Stimulated activated CD4-positive, alpha-beta T cell treated with anti-CD3 and anti-CD28 coated beads, Interleukin-12 subunit alpha, Interleukin-12 subunit beta, amount 100 ng/mL, for 48 hours (primary cell): Measurements from ENCODE around the gene LSM10.

Experiments
- DNase-seq, 3 donors: peaks; one replicate each; pipeline ENCODE4 v3.0.0-alpha.2; 2020; ENCODE audit warnings: low read depth in 2 of 3, low spot score in 1 of 3

The LSM10 gene

DNA sequence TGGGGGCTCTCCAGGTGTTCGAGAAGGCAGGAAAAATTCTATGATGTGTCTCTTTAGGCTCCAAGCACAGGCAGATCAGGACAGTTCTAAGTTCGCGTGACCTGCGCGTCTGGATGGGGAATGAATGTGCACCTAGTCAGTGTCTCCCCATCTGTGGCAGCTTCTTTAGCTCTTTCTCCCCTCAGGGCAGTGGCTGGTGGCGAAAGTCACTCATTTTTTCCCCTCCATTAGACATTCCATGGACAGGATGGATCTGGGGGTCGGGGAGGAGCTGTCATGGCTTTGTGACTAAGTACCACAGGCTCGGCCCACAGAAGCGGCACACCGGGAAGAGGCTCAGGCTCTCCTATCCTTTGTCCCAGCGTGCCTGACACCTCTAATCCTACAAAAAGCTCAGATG is 43.2 kb downstream of the LSM10 start:
- DNase-seq, result no peak

- no peak for DNase-seq
Observed at GRCh38 chr1:36352910-36353878, 44.5 kb downstream of the LSM10 start.

DNA sequence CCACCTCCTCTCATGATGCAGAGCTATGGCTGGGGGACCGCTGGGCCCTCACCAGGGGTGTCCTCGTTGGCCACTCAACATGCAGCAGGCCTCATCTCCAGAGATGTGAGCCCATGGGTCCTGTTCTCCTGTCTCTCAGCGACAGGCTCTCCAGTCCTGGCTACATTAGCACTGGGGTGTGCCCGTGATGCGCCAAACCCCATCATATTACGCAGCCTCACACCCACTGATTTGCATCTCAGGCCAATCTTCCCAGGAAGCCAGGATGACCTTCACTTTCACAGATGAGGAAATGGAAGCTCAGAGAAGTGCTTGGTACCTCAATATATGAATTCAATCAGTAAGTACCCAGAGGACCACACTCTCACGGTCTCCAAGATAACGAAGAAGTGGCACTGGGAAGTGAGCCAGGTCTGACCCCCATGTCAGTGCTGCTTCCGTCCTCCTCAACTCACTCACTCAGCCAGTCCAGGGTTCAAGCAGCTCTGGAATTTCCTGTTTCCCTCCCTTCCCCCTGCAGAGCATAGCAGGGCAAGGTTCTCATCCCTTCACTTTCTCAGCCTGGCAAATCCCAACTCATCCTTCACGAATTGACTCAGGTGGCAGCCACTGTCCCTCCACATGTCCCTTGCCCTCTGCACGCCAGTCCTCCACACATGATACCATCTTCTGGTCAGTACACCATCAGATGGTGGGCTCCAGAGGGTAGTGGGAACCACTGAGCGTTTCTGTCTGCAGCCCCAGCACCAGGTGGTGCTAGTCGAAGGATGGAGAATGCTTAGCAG is 45.4 kb downstream of the LSM10 start:
- DNase-seq, result no peak

DNA sequence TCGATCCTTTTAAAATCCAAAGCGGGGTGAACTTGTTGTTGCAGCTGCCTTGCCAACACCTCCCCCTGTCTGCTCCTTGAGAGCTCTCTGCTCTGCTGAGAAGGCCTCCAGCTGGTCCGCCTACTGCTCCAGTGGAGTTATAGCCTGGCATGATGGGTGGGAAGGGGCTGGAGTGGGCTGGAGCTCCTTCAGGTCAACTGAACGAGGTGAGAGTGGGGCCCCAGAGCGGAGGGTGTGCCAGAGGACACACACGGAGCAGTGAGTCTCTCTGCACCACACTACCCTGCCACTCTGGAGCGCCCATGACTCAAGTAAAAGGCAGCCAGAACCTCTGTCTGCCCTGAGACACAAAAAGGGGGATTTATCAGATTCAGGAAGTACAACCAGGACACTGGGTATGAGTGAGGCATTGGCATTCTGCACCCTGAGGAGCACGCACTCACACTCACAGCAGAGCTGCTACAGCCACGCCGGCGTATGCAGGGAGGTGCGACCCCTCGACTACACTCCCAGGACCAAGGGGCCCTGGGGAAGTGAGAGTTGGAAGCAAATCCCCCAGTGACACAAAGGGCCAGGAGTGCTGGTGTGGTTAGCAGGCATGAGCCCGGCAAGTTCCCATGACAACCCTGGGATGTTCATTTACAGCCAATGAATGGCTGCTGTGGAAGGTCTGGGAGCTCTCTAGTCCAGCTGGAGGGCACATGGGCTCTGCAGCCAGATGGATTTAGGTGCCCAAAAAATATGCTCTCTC is 46.3 kb downstream of the LSM10 start:
- DNase-seq, result no peak

GRCh38 chr1:36350659-36351226 is 47.0 kb downstream of the LSM10 start:
- peak in 1 of 3 donors; percentile 20 for DNase-seq

DNA sequence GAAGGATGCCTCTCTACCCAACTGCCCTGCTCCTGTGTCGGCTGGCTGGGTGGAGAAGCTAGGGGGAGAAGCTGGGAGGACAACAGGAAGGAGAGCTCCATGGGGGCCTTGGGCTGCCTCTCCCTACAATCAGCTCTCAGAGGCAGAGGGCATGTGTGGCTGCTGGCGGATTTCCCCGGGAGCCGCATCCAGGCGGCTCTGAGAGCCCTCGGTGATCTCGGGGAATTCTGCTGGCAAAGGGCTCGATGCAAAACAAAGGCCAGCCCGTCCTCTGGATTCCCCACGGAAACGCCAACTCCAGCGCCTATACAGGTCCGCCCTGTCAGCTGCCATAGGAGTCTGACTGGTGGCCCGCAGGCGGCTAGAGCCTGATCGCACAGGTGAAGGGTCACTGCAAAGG is 47.9 kb downstream of the LSM10 start:
- no peak for DNase-seq

- DNase-seq, result no peak
Observed at GRCh38 chr1:36349241-36349671, 48.5 kb downstream of the LSM10 start.

DNA sequence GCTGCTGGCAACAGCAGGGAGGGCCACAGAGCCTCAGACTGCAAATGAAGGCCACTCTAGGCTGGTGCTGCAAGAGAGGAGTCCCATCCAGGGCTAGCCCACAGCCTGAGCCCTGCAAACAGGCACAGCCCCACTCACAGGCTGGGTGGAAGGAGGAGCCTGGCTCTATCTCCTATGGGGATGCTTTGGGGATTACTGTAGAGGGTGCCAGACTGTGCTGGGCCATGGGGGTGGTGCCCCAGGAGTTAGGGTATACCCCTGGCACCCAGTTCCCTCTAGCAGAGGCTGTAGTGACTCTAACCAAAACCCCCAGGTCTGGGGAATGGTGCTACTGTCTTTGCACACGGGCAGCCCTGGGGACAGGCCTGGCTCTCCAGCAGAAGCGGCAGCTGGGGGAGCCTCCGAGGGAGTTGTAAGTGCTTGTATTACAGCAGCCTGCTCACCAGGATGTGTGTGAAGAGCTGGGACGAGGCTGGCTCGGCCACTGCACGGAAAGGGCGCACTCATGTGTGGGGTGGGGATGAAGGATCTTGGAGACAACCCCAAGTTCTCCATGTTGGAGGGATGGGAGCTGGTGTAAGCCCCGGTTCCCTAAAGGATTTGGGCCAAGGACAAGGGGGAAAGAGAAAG is 50.9 kb downstream of the LSM10 start:
- DNase-seq, result no peak

- DNase-seq, result no peak
Observed at GRCh38 chr1:36345353-36345752, 52.4 kb downstream of the LSM10 start.

GRCh38 chr1:36344395-36344680 is 53.4 kb downstream of the LSM10 start:
- no peak for DNase-seq

GRCh38 chr1:36343651-36344394 is 53.9 kb downstream of the LSM10 start:
- DNase-seq, result no peak
